GM12878 (cell line): ENCODE measurements around the gene UBAC2. TPM values are rescaled to one million over a fixed set of nuclear protein-coding genes. Genes with fewer than 3 reads are reported as not detected.

ENCODE experiments used
- ATAC-seq: fragments of 200-7000 bp; cut with Tn5 transposase; 3 replicates; pipeline ENCODE4 v1.9.1; 2020; ENCODE audit warnings: mild to moderate bottlenecking, moderate library complexity
- BruUV-seq: library from RNA; stranded (reverse); fragments of 400-500 nt; replicated peaks from 2 replicates; lab custom pipeline; 2021; lab: Mats Ljungman, UMichigan
- CTCF ChIA-PET: fragments of 300-600 bp; sonication (Branson Sonifier 250); formaldehyde crosslinking; extraction: SDS; loops from one replicate; lab custom pipeline; 2021; ENCODE audit warnings: inconsistent platforms; lab: Yijun Ruan, JAX
- POLR2A ChIA-PET: fragments of 350-600 bp; formaldehyde crosslinking; extraction: SDS; loops from one replicate; lab custom pipeline; 2021; ENCODE audit warnings: inconsistent platforms; lab: Charles Lee
- RAD21 ChIA-PET: fragments of 300-600 bp; sonication (Branson Sonifier 250); formaldehyde crosslinking; loops from one replicate; lab custom pipeline; 2023; ENCODE audit warnings: antibody characterized with exemption; ENCODE audit not compliant: unreplicated experiment; lab: Charles Lee
- SMC1A ChIA-PET: fragments of 300-600 bp; sonication (Branson Sonifier 250); formaldehyde crosslinking; loops from one replicate; lab custom pipeline; 2023; ENCODE audit not compliant: unreplicated experiment, uncharacterized antibody; lab: Charles Lee
- DNase-seq: peaks from one replicate; pipeline ENCODE4 v3.0.0-alpha.2; 2011; ENCODE audit warnings: low read depth, low spot score
- FAIRE-seq: peaks from 3 replicates; lab custom pipeline; 2011; peaks lifted over from hg19 to GRCh38; lab: Jason Lieb, UNC
- H2AFZ ChIP-seq: 2 replicates; pipeline ENCODE4 v1.6.0; 2011; ENCODE audit warnings: low read depth, low read length, control low read depth; ENCODE audit not compliant: control insufficient read depth
- H3K27ac ChIP-seq: 2 replicates; pipeline ENCODE4 v1.5.1; 2011; ENCODE audit warnings: control low read depth; ENCODE audit not compliant: control insufficient read depth, insufficient read depth
- H3K27me3 ChIP-seq, 2 experiments: replicated peaks in 1 of 2; 2 replicates each; pipeline versions ENCODE4 v1.6.0 to v1.6.1; 2011; ENCODE audit warnings: low read length in 1 of 2; ENCODE audit not compliant: control insufficient read depth in 2 of 2, insufficient read depth in 2 of 2
- H3K36me3 ChIP-seq, 2 experiments: 2 replicates each; pipeline ENCODE4 v1.5.1; 2011; ENCODE audit warnings: low read length in 1 of 2; ENCODE audit not compliant: control insufficient read depth in 2 of 2, insufficient read depth in 2 of 2
- H3K4me1 ChIP-seq: 2 replicates; pipeline ENCODE4 v1.6.1; 2011; ENCODE audit warnings: mild to moderate bottlenecking, low read length, moderate library complexity, mixed read lengths; ENCODE audit not compliant: control insufficient read depth, insufficient read depth
- H3K4me2 ChIP-seq: 2 replicates; pipeline ENCODE4 v1.6.0; 2011; ENCODE audit warnings: control low read depth; ENCODE audit not compliant: control insufficient read depth, insufficient read depth
- H3K4me3 ChIP-seq: fragments of 200-600 bp; sonication (generic); 2 replicates; pipeline ENCODE4 v1.5.1; 2016
- H3K79me2 ChIP-seq: 2 replicates; pipeline ENCODE4 v1.6.0; 2011; ENCODE audit warnings: low read length; ENCODE audit not compliant: control insufficient read depth, insufficient read depth
- H3K9ac ChIP-seq: 2 replicates; pipeline ENCODE4 v1.8.0; 2011; ENCODE audit warnings: low read length, control low read depth, mixed read lengths; ENCODE audit not compliant: control insufficient read depth, insufficient read depth
- H3K9me3 ChIP-seq: replicated peaks from 3 replicates; pipeline ENCODE4 v1.5.1; 2011; ENCODE audit warnings: mild to moderate bottlenecking, low read length; ENCODE audit not compliant: control insufficient read depth, insufficient read depth
- H4K20me1 ChIP-seq: 2 replicates; pipeline ENCODE4 v1.6.0; 2011; ENCODE audit not compliant: control insufficient read depth, insufficient read depth
- HDAC2 ChIP-seq: fragments of 200-600 bp; sonication (generic); IDR thresholded peaks from 2 replicates; pipeline ENCODE4 v1.6.1; 2017
- MYB ChIP-seq: fragments of 150-350 bp; IDR thresholded peaks from 2 replicates; pipeline ENCODE4 v1.6.1; 2014; ENCODE audit warnings: mild to moderate bottlenecking, low read depth, low read length, borderline replicate concordance
- NFXL1 ChIP-seq: fragments of 450-650 bp; IDR thresholded peaks from 2 replicates; pipeline ENCODE4 v1.6.1; 2017; ENCODE audit warnings: antibody characterized with exemption, mild to moderate bottlenecking, borderline replicate concordance
- NFYA ChIP-seq: IDR thresholded peaks from 2 replicates; pipeline ENCODE4 v1.6.1; 2011; ENCODE audit warnings: low read depth, mild to moderate bottlenecking, low read length, improper control_type of control experiment, borderline replicate concordance
- STAT3 ChIP-seq: IDR thresholded peaks from 2 replicates; pipeline ENCODE4 v1.6.1; 2011; ENCODE audit warnings: low read depth, low read length, improper control_type of control experiment
- SUZ12 ChIP-seq: fragments of 200-600 bp; sonication (generic); IDR thresholded peaks from one replicate; pipeline ENCODE4 v1.6.1; 2018; ENCODE audit warnings: antibody characterized with exemption, mild to moderate bottlenecking; ENCODE audit not compliant: unreplicated experiment
- TARDBP ChIP-seq: IDR thresholded peaks from 2 replicates; pipeline ENCODE4 v1.6.1; 2016; ENCODE audit warnings: borderline replicate concordance
- ZNF622 ChIP-seq: fragments of 450-650 bp; IDR thresholded peaks from 2 replicates; pipeline ENCODE4 v1.6.1; 2017; ENCODE audit warnings: mild to moderate bottlenecking, inconsistent platforms
- ZSCAN29 ChIP-seq: fragments of 450-650 bp; IDR thresholded peaks from 2 replicates; pipeline ENCODE4 v1.6.1; 2017; ENCODE audit warnings: mild to moderate bottlenecking, moderate library complexity
- WGBS: methylation state at CpG from one replicate; pipeline ENCODE4 v1.1.6; 2016; ENCODE audit warnings: low lambda C conversion rate; ENCODE audit not compliant: insufficient replicate concordance, insufficient coverage; ENCODE audit errors: missing lambda C conversion rate; 5-methylcytosine and 5-hydroxymethylcytosine counted together
- in situ Hi-C: fragments of 300-500 bp; cut with MboI; formaldehyde crosslinking; loops from 9 replicates; pipeline ENCODE4 v1.14.3; 2018; ENCODE audit warnings: mixed read lengths
- intact Hi-C: fragments of 100-400 bp; cut with micrococcal nuclease; formaldehyde crosslinking; loops from one replicate; pipeline ENCODE4 v1.14.2; 2022; ENCODE audit not compliant: unreplicated experiment
- polyA plus RNA-seq, 11 experiments: library from polyadenylated mRNA; depleted of rRNA in 4 of 11; unstranded in 6 of 11; stranded (reverse) in 5 of 11; fragments of >200 nt; fragmentation: Nextera tagmentation in 4 of 11; fragmentation: Illumina TruSeq in 1 of 11; extraction: Ambion mirVana in 4 of 11; extraction: Trizol in 1 of 11; gene quantifications; 1 replicate in 1 of 11; 2 replicates in 10 of 11; pipeline versions ENCODE4 v1.2.1 to v1.2.3, GENCODE V29; 2011 to 2016; ENCODE audit warnings: inconsistent platforms in 2 of 11, missing spikeins in 2 of 11, low read depth in 1 of 11
- total RNA-seq, 4 experiments: library from RNA; depleted of rRNA in 3 of 4; stranded (reverse); fragments of >200 nt in 3 of 4; fragmentation: Illumina TruSeq in 1 of 4; extraction: Trizol in 1 of 4; gene quantifications; 2 replicates each; pipeline versions ENCODE4 v1.2.1 to v1.2.3, GENCODE V29; 2013 to 2021
- TF ChIP-seq, protein P1 (sequence below): fragments of 450-650 bp; IDR thresholded peaks from 2 replicates; pipeline ENCODE4 v1.6.1; 2016; ENCODE audit warnings: mild to moderate bottlenecking
- TF ChIP-seq, protein P2 (sequence below), 3 experiments: IDR thresholded peaks in 2 of 3; conservative IDR thresholded peaks in 1 of 3; 2 replicates each; pipeline ENCODE4 v1.5.1; 2011; ENCODE audit warnings: low read depth in 3 of 3, low read length in 3 of 3, mild to moderate bottlenecking in 3 of 3, control low read depth in 2 of 3, moderate library complexity in 2 of 3, inconsistent platforms in 1 of 3, mixed read lengths in 1 of 3; ENCODE audit not compliant: control insufficient read depth in 2 of 3, insufficient read depth in 1 of 3; ENCODE audit errors: extremely low read depth in 1 of 3
- TF ChIP-seq, protein P3 (sequence below): IDR thresholded peaks from 2 replicates; pipeline ENCODE4 v1.6.1; 2011; ENCODE audit warnings: low read depth, mild to moderate bottlenecking, low read length, moderate library complexity, borderline replicate concordance; ENCODE audit errors: extremely low read depth
- TF ChIP-seq, protein P4 (sequence below): IDR thresholded peaks from 2 replicates; pipeline ENCODE4 v1.6.1; 2011; ENCODE audit warnings: borderline replicate concordance, low read depth, mild to moderate bottlenecking, moderate library complexity, low read length; ENCODE audit not compliant: insufficient read depth, poor library complexity, severe bottlenecking

UBAC2 gene
- total and polyA plus RNA-seq, 10 of the 15 experiments (the other 5 are each of a cell fraction or from before 2014, with no cell fraction given), result 3.0 to 54.6 (median 17.4) TPM

DNA sequence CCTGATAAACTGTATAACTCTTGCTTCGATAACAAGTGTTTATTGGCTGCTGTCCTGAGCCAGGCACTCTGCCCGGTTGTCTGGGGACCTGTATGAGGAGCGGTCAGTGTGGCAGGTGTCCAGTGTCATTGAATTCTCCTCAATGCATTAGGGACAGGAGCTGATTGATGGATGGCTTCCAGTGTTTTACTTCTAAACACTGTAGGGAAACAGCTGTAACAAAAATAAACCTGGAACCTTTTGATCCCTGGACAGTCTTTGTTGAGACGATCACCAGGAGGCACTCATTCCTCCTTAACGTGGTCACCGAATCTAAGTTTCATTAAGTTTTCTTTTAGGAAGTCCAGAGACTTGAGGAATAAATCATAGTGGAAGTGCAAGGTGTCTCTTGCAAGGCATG lies 17.9 kb downstream of the UBAC2 start:
- Histone ChIP-seq H4K20me1 (no peaks in the 10 kb centered on the region; the same call in 1 of the 2 replicates), H3K27ac (peak overlapping the region; percentile 26; the same call in 1 of the 2 replicates), H3K4me1 (peaks cover 14% of the 10 kb centered on the region), H3K36me3 (no peaks in the 10 kb centered on the region; a peak in 1 of 4 replicates), H3K4me2 (peak overlapping the region; percentile 4; the same call in 1 of the 2 replicates), H3K27me3 (no peaks in the 10 kb centered on the region), H3K9ac (no peak overlapping the region; the same call in 1 of the 2 replicates), H3K79me2 (peaks cover 48% of the 10 kb centered on the region), H3K9me3 (no peaks in the 10 kb centered on the region), H2AFZ (no peak overlapping the region), H3K4me3 (no peak overlapping the region)
- intact Hi-C loops, result no loop called here
- ChIA-PET POLR2A (interaction anchor here (1.2 kb wide), 1 partner anchor 15 kb away, joined by 4 read pairs; no protein-coding TSS in a partner anchor), SMC1A (interaction anchor here (0.6 to 3.9 kb wide), 11 partner anchors 10 to 147 kb away, joined by 3 to 34 read pairs (median 4); partner anchors contain the start of gene GPR18), RAD21 (interaction anchor here (0.6 to 2.6 kb wide), 7 partner anchors 11 to 51 kb away, joined by 3 to 17 read pairs (median 6); partner anchors contain the start of gene GPR18), CTCF (interaction anchor here (0.6 to 2.3 kb wide), 6 partner anchors 14 to 80 kb away, joined by 3 to 13 read pairs (median 6); no protein-coding TSS in a partner anchor)
- DNase-seq (no peak), FAIRE-seq (no peak), ATAC-seq (no peak)
- in situ Hi-C loops, result no loop called here
- WGBS, result 100% methylated on average over 5 of the region's 6 CpGs
- TF ChIP-seq, protein P1, sequence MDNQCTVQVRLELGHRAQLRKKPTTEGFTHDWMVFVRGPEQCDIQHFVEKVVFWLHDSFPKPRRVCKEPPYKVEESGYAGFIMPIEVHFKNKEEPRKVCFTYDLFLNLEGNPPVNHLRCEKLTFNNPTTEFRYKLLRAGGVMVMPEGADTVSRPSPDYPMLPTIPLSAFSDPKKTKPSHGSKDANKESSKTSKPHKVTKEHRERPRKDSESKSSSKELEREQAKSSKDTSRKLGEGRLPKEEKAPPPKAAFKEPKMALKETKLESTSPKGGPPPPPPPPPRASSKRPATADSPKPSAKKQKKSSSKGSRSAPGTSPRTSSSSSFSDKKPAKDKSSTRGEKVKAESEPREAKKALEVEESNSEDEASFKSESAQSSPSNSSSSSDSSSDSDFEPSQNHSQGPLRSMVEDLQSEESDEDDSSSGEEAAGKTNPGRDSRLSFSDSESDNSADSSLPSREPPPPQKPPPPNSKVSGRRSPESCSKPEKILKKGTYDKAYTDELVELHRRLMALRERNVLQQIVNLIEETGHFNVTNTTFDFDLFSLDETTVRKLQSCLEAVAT, result no peak
- TF ChIP-seq MYB (no peak), TARDBP (no peak), STAT3 (no peak), ZNF622 (no peak), ZSCAN29 (no peak), NFYA (no peak), NFXL1 (no peak), HDAC2 (no peak), SUZ12 (no peak)
- TF ChIP-seq, protein P2, sequence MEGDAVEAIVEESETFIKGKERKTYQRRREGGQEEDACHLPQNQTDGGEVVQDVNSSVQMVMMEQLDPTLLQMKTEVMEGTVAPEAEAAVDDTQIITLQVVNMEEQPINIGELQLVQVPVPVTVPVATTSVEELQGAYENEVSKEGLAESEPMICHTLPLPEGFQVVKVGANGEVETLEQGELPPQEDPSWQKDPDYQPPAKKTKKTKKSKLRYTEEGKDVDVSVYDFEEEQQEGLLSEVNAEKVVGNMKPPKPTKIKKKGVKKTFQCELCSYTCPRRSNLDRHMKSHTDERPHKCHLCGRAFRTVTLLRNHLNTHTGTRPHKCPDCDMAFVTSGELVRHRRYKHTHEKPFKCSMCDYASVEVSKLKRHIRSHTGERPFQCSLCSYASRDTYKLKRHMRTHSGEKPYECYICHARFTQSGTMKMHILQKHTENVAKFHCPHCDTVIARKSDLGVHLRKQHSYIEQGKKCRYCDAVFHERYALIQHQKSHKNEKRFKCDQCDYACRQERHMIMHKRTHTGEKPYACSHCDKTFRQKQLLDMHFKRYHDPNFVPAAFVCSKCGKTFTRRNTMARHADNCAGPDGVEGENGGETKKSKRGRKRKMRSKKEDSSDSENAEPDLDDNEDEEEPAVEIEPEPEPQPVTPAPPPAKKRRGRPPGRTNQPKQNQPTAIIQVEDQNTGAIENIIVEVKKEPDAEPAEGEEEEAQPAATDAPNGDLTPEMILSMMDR (IDR thresholded peaks at IDR 0.05 in 2 of 3, conservative IDR thresholded peaks at IDR 0.05 in 1 of 3; ENCODE audit: control insufficient read depth in 2 of 3, extremely low read depth in 1 of 3, insufficient read depth in 1 of 3, low read depth in 3 of 3, low read length in 3 of 3), result no peak
- TF ChIP-seq, protein P3, sequence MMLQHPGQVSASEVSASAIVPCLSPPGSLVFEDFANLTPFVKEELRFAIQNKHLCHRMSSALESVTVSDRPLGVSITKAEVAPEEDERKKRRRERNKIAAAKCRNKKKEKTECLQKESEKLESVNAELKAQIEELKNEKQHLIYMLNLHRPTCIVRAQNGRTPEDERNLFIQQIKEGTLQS, result no peak
- TF ChIP-seq, protein P4, sequence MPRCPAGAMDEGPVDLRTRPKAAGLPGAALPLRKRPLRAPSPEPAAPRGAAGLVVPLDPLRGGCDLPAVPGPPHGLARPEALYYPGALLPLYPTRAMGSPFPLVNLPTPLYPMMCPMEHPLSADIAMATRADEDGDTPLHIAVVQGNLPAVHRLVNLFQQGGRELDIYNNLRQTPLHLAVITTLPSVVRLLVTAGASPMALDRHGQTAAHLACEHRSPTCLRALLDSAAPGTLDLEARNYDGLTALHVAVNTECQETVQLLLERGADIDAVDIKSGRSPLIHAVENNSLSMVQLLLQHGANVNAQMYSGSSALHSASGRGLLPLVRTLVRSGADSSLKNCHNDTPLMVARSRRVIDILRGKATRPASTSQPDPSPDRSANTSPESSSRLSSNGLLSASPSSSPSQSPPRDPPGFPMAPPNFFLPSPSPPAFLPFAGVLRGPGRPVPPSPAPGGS, result no peak
- no TSS peak for BruUV-seq
